Fibroblast of gingiva (primary cell): ENCODE data around the gene MLEC.
A peak's percentile ranks its signal among the peaks of the same experiment; 100 is the strongest.

Experiments
- DNase-seq: peaks from one replicate; pipeline ENCODE4 v3.0.0-alpha.2; 2011; ENCODE audit warnings: low read depth

MLEC gene

GRCh38 chr12:120692524-120693033 lies 5.6 kb downstream of the MLEC start:
- no peak for DNase-seq

- no peak for DNase-seq
Observed at GRCh38 chr12:120693848-120694247, 6.9 kb downstream of the MLEC start.

- DNase-seq: no peak
Observed at GRCh38 chr12:120696626-120697025, 9.7 kb downstream of the MLEC start.

GRCh38 chr12:120697344-120697743 lies 10.4 kb downstream of the MLEC start:
- DNase-seq: no peak

- no peak for DNase-seq
Observed at GRCh38 chr12:120698665-120699064, 11.7 kb downstream of the MLEC start.

GRCh38 chr12:120699553-120699952 lies 12.6 kb downstream of the MLEC start:
- no peak for DNase-seq

GRCh38 chr12:120700886-120701285 lies 13.9 kb downstream of the MLEC start:
- no peak for DNase-seq

- DNase-seq: no peak
Observed at GRCh38 chr12:120702637-120703036, 15.7 kb downstream of the MLEC start.

GRCh38 chr12:120703311-120703942 lies 16.5 kb downstream of the MLEC start:
- no peak for DNase-seq

- no peak for DNase-seq
Observed at GRCh38 chr12:120705618-120706017, 18.7 kb downstream of the MLEC start.

- DNase-seq: no peak
Observed at GRCh38 chr12:120706029-120706428, 19.1 kb downstream of the MLEC start.

GRCh38 chr12:120708651-120709050 lies 21.7 kb downstream of the MLEC start:
- no peak for DNase-seq

- DNase-seq: peak; percentile 29
Observed at GRCh38 chr12:120710031-120710804, 23.3 kb downstream of the MLEC start, which contains the start of gene UNC119B. UNC119B (plus strand) TSS chr12:120710458; CDS start chr12:120710475, 17 bp downstream.

- no peak for DNase-seq
Observed at GRCh38 chr12:120710805-120711296, 23.9 kb downstream of the MLEC start.

- DNase-seq: no peak
Observed at GRCh38 chr12:120711411-120711810, 24.5 kb downstream of the MLEC start.

- no peak for DNase-seq
Observed at GRCh38 chr12:120712610-120713009, 25.7 kb downstream of the MLEC start.

GRCh38 chr12:120713861-120714482 lies 27.0 kb downstream of the MLEC start:
- peak; percentile 72 for DNase-seq

GRCh38 chr12:120718055-120718454 lies 31.1 kb downstream of the MLEC start:
- DNase-seq: no peak

GRCh38 chr12:120719072-120719471 lies 32.1 kb downstream of the MLEC start:
- DNase-seq: no peak

- DNase-seq: no peak
Observed at GRCh38 chr12:120719496-120720233, 32.7 kb downstream of the MLEC start.

- DNase-seq: peak; percentile 77
Observed at GRCh38 chr12:120720234-120720986, 33.5 kb downstream of the MLEC start.
